HG02763 (cell line): Measurements from ENCODE around the gene PCDH15.

Source experiments
- ATAC-seq: cut with Tn5 transposase; IDR thresholded peaks from one replicate; pipeline ENCODE4 v1.9.1; 2021; ENCODE audit warnings: mild to moderate bottlenecking, moderate library complexity; ENCODE audit not compliant: unreplicated experiment

The PCDH15 gene

GRCh38 chr10:53886325-53887300 is 914.4 kb downstream of the PCDH15 start:
- no peak for ATAC-seq

DNA sequence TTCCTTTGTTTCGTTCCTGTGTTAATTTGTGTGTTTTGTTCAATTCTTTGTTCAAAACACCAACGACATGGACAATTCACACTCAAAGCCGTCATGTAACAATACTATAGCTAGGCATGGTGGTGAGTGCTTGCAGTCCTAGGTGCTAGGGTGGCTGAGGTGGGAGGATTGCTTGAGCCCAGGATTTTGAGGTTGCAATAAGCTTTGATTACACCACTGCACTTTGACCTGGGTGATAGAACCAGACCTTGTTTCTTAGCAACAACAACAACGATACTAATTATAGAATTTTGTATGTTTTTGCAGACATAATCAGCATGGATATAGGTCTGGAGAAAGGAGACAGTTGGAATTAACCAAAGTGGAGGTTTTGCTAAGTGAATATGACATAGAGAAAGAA is 936.2 kb downstream of the PCDH15 start:
- no peak for ATAC-seq

DNA sequence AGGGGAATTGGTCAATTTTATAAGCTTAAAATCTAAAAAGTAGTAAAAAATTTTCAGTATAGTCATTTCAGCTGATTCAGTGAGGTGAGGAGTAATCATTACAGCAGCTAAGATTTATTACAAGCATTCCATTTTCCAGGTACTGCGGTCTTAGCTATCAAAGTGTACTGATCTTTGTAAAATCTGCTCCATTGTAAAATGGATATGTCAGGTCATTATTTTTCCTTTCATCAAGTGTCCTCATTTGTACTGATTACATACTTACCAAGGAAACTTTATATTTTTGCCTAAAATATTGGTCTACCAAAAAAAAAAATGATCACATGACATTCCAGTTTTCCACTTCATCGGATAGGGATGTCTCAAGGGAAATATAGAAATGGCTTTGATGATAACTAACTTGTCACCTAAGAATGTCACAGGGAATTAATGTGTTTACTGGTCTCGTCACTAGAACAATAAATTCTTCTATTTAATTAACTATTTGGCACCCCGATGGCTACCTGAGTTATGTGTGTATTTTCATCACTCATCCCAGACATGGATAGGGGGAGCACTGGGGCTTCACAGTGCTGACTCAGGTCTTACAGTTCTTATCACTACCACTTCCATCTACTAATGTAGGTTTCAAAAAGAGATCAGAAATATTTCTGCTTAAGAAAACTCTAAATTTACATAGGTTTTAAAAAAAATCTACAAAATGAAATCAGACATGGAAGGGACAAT is 948.4 kb downstream of the PCDH15 start:
- no peak for ATAC-seq

DNA sequence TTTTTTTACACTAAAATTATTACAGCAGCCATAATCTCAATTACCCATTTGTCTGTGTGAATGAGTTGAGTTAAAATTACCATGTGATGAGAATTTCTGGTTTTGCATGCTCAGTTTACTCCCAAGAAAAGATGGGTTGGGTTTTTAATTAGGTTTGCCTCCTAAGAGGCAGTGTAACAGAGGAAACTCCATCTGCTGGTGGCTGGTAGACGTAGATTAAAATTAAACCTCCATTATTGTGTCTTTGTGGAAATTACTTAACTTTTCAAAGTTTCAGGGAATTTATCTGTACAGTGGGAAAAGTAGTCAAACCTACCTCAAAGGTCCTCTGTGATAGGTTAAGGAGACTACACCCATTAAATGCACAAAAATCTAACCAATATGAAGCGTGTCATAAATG is 954.2 kb downstream of the PCDH15 start:
- ATAC-seq: no peak

GRCh38 chr10:53843736-53844362 is 957.2 kb downstream of the PCDH15 start:
- no peak for ATAC-seq

GRCh38 chr10:53841483-53842145 is 959.4 kb downstream of the PCDH15 start:
- ATAC-seq: no peak

DNA sequence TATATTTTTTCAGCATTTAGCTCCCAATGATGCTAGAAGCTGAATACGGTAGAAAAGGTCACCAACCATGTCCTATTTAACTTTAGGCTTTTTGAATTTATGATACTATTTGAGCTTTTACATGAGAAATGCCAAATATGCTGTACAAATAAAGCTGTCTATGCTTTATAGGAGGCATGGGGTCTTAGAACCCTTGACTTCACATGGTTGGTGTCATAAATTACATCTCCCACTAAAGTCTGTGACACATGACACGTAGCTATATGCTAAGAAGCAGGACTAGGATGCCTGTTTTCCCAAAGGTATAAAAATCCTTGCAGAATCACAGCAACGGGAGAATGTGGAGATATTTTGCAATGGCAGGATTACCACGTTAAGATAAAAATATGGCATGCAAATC is 960.4 kb downstream of the PCDH15 start:
- ATAC-seq: no peak

DNA sequence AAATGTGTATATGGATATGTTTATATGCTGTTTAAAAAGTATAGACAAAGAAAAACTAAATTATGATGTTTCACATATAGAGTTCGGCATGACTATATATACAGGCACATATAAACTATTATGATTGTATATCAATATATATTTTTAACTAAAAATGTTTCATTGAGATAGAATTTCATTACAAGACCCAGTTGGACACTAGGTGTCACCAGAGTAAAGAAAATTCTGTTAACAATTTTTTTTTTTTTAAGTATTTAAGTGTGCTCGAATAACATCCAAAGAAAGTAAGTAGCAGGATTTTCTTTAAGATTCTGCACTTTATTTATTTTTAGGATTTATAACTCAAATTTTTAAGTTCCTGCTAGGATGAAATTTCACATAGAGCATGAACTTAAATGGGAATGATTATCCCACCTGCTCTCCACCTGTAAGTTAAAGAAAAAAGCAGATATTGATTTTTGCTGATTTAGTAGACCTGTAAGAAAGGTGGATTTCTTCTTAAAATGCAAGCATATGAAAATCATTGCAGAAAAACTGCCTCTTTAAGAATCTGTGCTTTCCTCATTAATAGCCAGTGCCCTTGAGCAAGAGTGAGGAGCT is 961.5 kb downstream of the PCDH15 start:
- no peak for ATAC-seq

DNA sequence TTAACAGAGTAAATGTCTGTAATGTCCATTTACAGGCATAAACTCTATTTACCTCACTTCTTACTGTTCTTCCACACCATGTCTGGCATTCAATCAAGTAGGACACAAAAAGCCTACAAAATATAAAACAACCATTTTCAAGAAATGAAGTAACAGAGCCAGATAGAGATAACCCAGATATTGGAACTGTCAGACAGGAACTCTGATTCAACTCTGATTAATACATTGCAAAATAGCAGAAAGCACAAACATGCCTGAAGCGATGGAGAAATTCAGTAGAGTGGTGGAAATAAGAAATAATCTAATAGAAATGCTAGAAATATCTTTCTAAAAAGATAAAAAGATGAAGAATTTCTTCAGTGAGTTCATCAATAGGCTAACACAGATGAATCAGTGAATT is 964.4 kb downstream of the PCDH15 start:
- ATAC-seq: no peak

GRCh38 chr10:53833908-53834307 is 967.1 kb downstream of the PCDH15 start:
- no peak for ATAC-seq

DNA sequence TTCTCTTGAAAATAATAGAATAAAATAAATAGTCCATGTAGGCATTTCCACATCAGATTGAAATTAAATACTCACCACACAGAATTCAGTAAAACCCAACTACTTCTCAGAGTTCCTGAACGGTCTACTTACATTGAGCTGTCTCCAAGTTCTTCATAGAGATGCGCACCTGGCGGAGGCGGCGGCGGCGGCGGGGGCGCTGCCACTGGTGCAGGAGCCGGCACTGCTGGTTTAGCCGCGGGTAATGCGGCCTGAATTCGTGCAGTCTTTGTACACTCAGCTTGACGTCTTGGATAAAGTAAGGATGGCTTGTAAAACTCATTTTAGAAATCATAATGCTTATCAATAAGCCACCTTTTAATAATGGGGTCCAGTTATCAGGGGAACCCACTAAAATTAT is 973.8 kb downstream of the PCDH15 start:
- no peak for ATAC-seq

GRCh38 chr10:53808677-53809372 is 992.2 kb downstream of the PCDH15 start:
- ATAC-seq: no peak

DNA sequence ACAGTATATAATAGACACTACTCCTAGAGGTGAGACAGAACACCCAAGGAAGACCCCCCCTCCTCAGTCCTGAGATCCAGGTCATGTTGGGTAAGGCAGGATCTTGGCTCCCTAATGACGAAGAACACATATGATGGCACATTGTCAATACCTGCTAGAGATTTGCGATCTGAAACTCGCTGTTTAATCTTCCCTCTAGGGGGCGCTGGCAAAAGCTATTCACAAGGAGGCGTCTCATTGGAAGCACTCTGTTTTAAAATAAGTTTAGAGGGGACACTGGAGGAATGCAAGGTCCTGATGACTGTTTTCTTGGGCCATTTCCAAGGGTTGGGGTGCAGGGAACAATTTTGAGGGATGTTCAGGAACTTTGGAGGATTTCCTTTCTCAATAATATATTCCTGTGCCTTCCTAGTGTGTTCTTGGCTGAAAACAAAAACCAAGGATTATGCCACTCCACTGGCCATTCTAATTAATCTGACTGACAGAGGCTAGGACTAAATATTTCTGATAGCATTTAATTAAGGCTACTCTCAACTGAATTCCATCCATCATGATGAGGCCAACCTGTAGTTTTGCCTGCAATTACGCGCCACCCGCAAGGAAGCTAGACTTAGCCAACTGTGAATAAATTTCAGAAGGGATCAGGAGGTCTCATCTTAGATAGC is 1014.7 kb downstream of the PCDH15 start:
- ATAC-seq: no peak

DNA sequence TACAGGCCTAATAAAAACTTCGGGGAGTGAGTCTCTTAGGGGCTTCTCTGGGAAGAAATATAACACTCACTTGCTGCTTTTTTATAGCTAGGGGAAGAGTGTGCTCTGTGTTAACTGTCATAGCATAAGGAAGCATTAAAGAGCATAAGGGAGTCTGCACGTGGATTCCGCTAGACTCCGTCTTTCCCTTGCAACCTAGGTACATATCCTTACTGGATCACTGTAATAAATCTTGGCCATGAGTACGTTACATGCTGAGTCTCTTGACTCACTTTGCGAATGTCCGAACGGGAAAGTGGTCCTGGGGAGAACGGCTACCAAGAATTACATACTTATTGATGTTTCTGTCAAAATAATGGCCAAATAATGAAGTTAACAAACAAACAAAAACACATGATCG is 1029.3 kb downstream of the PCDH15 start:
- ATAC-seq: no peak

- no peak for ATAC-seq
Measured at GRCh38 chr10:53770903-53771302, 1030.1 kb downstream of the PCDH15 start.

GRCh38 chr10:53765311-53765710 is 1035.7 kb downstream of the PCDH15 start:
- ATAC-seq: no peak

DNA sequence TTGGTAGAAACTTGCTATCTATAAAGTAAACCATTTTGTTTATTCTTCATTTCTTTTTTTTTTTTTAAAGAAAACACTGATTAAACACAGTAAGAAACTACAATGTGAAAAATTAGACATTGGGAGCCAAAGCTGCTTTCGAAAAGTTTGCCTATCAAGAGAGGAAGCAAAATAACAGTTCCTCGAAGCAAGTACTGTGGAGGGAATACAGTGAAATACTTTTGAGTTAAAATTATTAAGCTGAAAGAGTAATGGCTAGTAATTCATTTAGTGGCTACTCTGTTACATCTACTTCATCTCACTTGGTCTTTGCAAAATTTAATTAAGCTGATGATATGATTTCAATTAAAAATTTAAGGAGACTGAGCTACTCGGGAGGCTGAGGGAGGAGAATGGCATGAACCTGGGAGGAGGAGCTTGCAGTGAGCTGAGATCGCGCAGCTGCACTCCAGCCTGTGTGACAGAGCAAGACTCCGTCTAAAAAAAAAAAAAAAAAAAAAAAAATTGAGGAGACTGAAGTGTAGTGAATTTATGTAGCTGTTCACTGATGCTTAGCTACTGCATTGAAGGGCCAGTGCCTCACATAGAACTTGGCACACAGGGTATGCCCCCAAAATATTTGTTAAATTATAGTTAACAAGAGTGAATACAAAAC is 1046.3 kb downstream of the PCDH15 start:
- ATAC-seq: no peak
